Measurements from ENCODE around the gene NEU1.

Gene NEU1

DNA sequence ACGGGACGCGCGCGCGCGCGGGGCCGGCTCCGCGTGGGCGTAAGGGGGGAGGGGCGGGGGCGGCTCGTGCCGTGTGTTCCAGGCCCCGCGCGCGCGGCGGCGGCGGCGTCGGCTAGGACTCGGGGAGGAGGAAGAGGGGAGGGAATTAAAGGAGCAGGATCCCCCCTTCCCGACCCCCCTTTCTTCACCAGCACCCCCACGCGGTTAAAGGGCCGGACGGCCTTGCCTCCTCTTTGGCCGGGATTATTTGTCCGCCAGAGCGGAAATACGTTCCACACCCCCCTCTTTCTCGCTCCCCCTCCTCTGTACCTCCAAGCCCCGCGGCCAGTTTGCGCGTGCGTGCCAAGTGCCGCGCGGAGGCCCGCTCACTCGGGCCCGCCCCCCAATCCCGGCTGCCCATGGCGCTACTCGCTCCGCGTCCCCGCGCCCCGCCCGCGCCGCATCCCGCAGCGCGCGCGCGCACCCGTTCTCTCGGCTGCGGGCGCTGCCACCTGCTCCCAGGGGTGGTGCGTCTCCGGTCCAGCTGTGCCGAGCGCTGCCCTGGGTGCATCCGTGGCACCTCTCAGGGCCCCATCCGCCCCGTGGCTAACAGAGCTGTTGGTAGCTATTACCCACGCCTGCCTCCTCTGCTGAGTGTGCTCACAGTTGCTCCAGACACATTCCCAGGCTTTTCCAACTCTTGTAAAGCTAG lies 39.5 kb upstream of the NEU1 start, which contains the start of gene ZBTB12:
ZBTB12 (minus strand) TSS at position 134 of the 691 bp plus-strand sequence. CDS start 781 bp downstream, outside the sequence.
- no peaks in the 10 kb centered on the region for H3F3A ChIP-seq (ENCODE audit: low read depth)
- peak within 1 kb of the TSS; percentile 86 for H3K4me2 ChIP-seq (ENCODE audit: low read depth, low read length, poor library complexity, severe bottlenecking)
- H3K27me3 ChIP-seq (ENCODE audit: insufficient read depth, low read length, poor library complexity, severe bottlenecking), result peaks cover 3% of the 10 kb centered on the region
- no peak for TF ChIP-seq EZH2phosphoT487 (IDR thresholded peaks at IDR 0.05; ENCODE audit: borderline replicate concordance)
- TF ChIP-seq, protein P1, sequence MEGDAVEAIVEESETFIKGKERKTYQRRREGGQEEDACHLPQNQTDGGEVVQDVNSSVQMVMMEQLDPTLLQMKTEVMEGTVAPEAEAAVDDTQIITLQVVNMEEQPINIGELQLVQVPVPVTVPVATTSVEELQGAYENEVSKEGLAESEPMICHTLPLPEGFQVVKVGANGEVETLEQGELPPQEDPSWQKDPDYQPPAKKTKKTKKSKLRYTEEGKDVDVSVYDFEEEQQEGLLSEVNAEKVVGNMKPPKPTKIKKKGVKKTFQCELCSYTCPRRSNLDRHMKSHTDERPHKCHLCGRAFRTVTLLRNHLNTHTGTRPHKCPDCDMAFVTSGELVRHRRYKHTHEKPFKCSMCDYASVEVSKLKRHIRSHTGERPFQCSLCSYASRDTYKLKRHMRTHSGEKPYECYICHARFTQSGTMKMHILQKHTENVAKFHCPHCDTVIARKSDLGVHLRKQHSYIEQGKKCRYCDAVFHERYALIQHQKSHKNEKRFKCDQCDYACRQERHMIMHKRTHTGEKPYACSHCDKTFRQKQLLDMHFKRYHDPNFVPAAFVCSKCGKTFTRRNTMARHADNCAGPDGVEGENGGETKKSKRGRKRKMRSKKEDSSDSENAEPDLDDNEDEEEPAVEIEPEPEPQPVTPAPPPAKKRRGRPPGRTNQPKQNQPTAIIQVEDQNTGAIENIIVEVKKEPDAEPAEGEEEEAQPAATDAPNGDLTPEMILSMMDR (conservative IDR thresholded peaks at IDR 0.05; ENCODE audit: low read length), result no peak
- peak within 1 kb of the TSS; percentile 77 for H2AFZ ChIP-seq (ENCODE audit: low read length)
- no peaks in the 10 kb centered on the region for H3K36me3 ChIP-seq (ENCODE audit: insufficient read depth, low read length)
- peak within 1 kb of the TSS; percentile 81 for H3K4me3 ChIP-seq (ENCODE audit: low read length, poor library complexity, severe bottlenecking)
- peaks cover 42% of the 10 kb centered on the region for H3K79me2 ChIP-seq (ENCODE audit: insufficient read depth, low read length)
- no peaks in the 10 kb centered on the region for H3K9me3 ChIP-seq (ENCODE audit: insufficient read depth, low read depth, low read length)
- no peaks in the 10 kb centered on the region for H3K9me2 ChIP-seq (replicated peaks; ENCODE audit: low read depth, low read length)
- peaks cover 22% of the 10 kb centered on the region for H3K4me1 ChIP-seq (ENCODE audit: insufficient read depth, low read length, poor library complexity, severe bottlenecking)
- peak within 1 kb of the TSS; percentile 80 for H3K9ac ChIP-seq (ENCODE audit: low read depth, low read length, poor library complexity, severe bottlenecking)
- peaks cover 7% of the 10 kb centered on the region for H4K20me1 ChIP-seq (ENCODE audit: insufficient read depth, low read length, poor library complexity, severe bottlenecking)

DNA sequence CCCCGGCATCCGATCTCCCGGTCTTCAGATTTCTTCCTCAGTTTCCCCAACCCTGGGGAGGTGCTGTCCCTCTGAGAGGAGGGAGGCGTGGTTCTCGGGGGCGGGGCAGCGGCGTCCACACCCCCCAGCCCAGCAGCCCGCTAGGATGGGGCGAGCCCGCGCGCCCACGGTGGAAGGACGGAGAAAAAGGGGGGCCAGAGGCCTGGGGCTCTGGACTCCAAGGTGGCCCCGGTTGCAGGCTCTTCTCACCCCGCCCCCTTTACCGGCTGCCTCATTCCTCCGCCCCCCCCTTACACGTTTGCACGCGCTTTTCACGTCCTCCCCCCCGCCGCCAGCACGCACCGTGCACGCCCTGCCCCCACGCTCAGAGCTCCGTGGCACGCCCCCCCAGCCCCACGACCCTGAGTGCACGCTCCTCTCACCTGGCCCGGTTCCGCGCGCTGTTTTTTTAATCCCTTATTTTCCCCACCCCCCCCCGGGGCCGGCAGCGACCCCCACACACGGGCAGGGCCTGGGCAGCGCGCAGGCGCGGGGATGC lies 38.9 kb upstream of the NEU1 start:
- H2AFZ ChIP-seq (ENCODE audit: low read length), result peak overlapping the region; percentile 77
- no peaks in the 10 kb centered on the region for H3F3A ChIP-seq (ENCODE audit: low read depth)
- H3K27me3 ChIP-seq (ENCODE audit: insufficient read depth, low read length, poor library complexity, severe bottlenecking), result peaks cover 4% of the 10 kb centered on the region
- H3K4me3 ChIP-seq (ENCODE audit: low read length, poor library complexity, severe bottlenecking), result peak overlapping the region; percentile 81
- peaks cover 25% of the 10 kb centered on the region for H3K4me1 ChIP-seq (ENCODE audit: insufficient read depth, low read length, poor library complexity, severe bottlenecking)
- no peak for TF ChIP-seq EZH2phosphoT487 (IDR thresholded peaks at IDR 0.05; ENCODE audit: borderline replicate concordance)
- TF ChIP-seq, protein P1 (conservative IDR thresholded peaks at IDR 0.05; ENCODE audit: low read length), result no peak
- peaks cover 48% of the 10 kb centered on the region for H3K79me2 ChIP-seq (ENCODE audit: insufficient read depth, low read length)
- H3K9me3 ChIP-seq (ENCODE audit: insufficient read depth, low read depth, low read length), result no peaks in the 10 kb centered on the region
- peaks cover 14% of the 10 kb centered on the region for H4K20me1 ChIP-seq (ENCODE audit: insufficient read depth, low read length, poor library complexity, severe bottlenecking)
- no peaks in the 10 kb centered on the region for H3K36me3 ChIP-seq (ENCODE audit: insufficient read depth, low read length)
- H3K9me2 ChIP-seq (replicated peaks; ENCODE audit: low read depth, low read length), result no peaks in the 10 kb centered on the region
- H3K9ac ChIP-seq (ENCODE audit: low read depth, low read length, poor library complexity, severe bottlenecking), result peak overlapping the region; percentile 80
- peak overlapping the region; percentile 86 for H3K4me2 ChIP-seq (ENCODE audit: low read depth, low read length, poor library complexity, severe bottlenecking)

DNA sequence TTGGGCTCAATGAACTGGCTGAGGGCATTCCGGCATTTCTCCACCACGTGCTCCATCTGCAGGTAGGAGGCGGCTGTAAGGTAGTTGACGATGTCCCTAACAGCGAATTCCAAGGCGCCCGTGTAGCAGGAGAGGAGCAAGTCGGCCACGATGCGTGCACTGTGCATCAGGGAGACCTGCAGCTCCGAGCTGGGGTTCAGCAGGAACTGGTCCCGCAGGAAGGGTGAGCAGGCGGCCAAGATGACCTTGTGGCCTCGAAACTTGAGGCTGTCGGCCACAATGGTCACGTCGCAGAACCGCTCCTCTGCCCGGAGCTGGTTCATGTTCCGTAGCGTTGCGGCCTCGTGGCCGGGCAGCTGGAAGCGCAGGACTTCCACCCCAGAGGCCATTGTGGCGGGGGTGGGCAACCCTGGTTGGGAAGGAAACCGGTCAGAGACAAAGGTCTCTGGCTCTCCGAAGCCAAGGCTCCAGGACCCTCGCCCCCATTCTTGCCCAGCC lies 38.3 kb upstream of the NEU1 start:
- no peaks in the 10 kb centered on the region for H3F3A ChIP-seq (ENCODE audit: low read depth)
- H3K9me3 ChIP-seq (ENCODE audit: insufficient read depth, low read depth, low read length), result no peaks in the 10 kb centered on the region
- H3K9ac ChIP-seq (ENCODE audit: low read depth, low read length, poor library complexity, severe bottlenecking), result peak overlapping the region; percentile 80
- peaks cover 53% of the 10 kb centered on the region for H3K79me2 ChIP-seq (ENCODE audit: insufficient read depth, low read length)
- TF ChIP-seq EZH2phosphoT487 (IDR thresholded peaks at IDR 0.05; ENCODE audit: borderline replicate concordance), result no peak
- TF ChIP-seq, protein P1 (conservative IDR thresholded peaks at IDR 0.05; ENCODE audit: low read length), result no peak
- H4K20me1 ChIP-seq (ENCODE audit: insufficient read depth, low read length, poor library complexity, severe bottlenecking), result peaks cover 17% of the 10 kb centered on the region
- H2AFZ ChIP-seq (ENCODE audit: low read length), result no peak overlapping the region
- H3K36me3 ChIP-seq (ENCODE audit: insufficient read depth, low read length), result no peaks in the 10 kb centered on the region
- peaks cover 4% of the 10 kb centered on the region for H3K27me3 ChIP-seq (ENCODE audit: insufficient read depth, low read length, poor library complexity, severe bottlenecking)
- peaks cover 30% of the 10 kb centered on the region for H3K4me1 ChIP-seq (ENCODE audit: insufficient read depth, low read length, poor library complexity, severe bottlenecking)
- H3K9me2 ChIP-seq (replicated peaks; ENCODE audit: low read depth, low read length), result no peaks in the 10 kb centered on the region
- peak overlapping the region; percentile 86 for H3K4me2 ChIP-seq (ENCODE audit: low read depth, low read length, poor library complexity, severe bottlenecking)
- H3K4me3 ChIP-seq (ENCODE audit: low read length, poor library complexity, severe bottlenecking), result peak overlapping the region; percentile 81

All from Loucy (cell line).